ENCODE measurements around the gene ARHGDIG.
"Not testable (repeated sequence)": the region's sequence is repeated elsewhere in the genome, so short reads cannot be mapped to it uniquely, and the experiment has no call there.

ARHGDIG gene

GRCh38 chr16:330741-331140 is 50.4 kb downstream of the ARHGDIG start:
- H3K9me2 ChIP-seq (replicated peaks; ENCODE audit: insufficient read depth, low read length), result no peaks in the 10 kb centered on the region
- H2AFZ ChIP-seq (ENCODE audit: low read length), result no peak overlapping the region
- H4K20me1 ChIP-seq (ENCODE audit: insufficient read depth, low read length), result no peaks in the 10 kb centered on the region; the same call in 1 of the 2 replicates
- no peaks in the 10 kb centered on the region for H3K27me3 ChIP-seq (replicated peaks; ENCODE audit: insufficient read depth, low read length)
- no peak overlapping the region for H3K4me2 ChIP-seq (ENCODE audit: low read depth, low read length)
- H3K9ac ChIP-seq (ENCODE audit: low read length), result no peak overlapping the region
- H3K4me3 ChIP-seq (ENCODE audit: low read length), result no peak overlapping the region
- DNase-seq, result no peak
- H3F3A ChIP-seq (ENCODE audit: insufficient read depth, low read length), result no peaks in the 10 kb centered on the region
- H3K36me3 ChIP-seq (replicated peaks; ENCODE audit: insufficient read depth, low read length), result no peaks in the 10 kb centered on the region
- peaks cover 82% of the 10 kb centered on the region for H3K79me2 ChIP-seq (ENCODE audit: low read length)
- TF ChIP-seq, protein P1, sequence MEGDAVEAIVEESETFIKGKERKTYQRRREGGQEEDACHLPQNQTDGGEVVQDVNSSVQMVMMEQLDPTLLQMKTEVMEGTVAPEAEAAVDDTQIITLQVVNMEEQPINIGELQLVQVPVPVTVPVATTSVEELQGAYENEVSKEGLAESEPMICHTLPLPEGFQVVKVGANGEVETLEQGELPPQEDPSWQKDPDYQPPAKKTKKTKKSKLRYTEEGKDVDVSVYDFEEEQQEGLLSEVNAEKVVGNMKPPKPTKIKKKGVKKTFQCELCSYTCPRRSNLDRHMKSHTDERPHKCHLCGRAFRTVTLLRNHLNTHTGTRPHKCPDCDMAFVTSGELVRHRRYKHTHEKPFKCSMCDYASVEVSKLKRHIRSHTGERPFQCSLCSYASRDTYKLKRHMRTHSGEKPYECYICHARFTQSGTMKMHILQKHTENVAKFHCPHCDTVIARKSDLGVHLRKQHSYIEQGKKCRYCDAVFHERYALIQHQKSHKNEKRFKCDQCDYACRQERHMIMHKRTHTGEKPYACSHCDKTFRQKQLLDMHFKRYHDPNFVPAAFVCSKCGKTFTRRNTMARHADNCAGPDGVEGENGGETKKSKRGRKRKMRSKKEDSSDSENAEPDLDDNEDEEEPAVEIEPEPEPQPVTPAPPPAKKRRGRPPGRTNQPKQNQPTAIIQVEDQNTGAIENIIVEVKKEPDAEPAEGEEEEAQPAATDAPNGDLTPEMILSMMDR (IDR thresholded peaks at IDR 0.05; ENCODE audit: low read length), result no peak
- no peak for TF ChIP-seq EZH2 (optimal IDR thresholded peaks at IDR 0.05; ENCODE audit: low read depth, low read length)
- no peak for TF ChIP-seq EZH2phosphoT487 (IDR thresholded peaks at IDR 0.05; ENCODE audit: low read length)
- H3K27ac ChIP-seq (ENCODE audit: low read length), result no peak overlapping the region
- H3K4me1 ChIP-seq (ENCODE audit: low read length), result no peaks in the 10 kb centered on the region
- H3K9me3 ChIP-seq (replicated peaks; ENCODE audit: insufficient read depth, low read length), result no peaks in the 10 kb centered on the region

- not testable (repeated sequence) for H3K36me3 ChIP-seq (replicated peaks; ENCODE audit: insufficient read depth, low read length); H2AFZ ChIP-seq (ENCODE audit: low read length); H3K4me1 ChIP-seq (ENCODE audit: low read length); H3K4me2 ChIP-seq (ENCODE audit: low read depth, low read length); H3K9me2 ChIP-seq (replicated peaks; ENCODE audit: insufficient read depth, low read length); H4K20me1 ChIP-seq (ENCODE audit: insufficient read depth, low read length); DNase-seq; H3K27ac ChIP-seq (ENCODE audit: low read length); H3K4me3 ChIP-seq (ENCODE audit: low read length); H3K9me3 ChIP-seq (replicated peaks; ENCODE audit: insufficient read depth, low read length); H3K27me3 ChIP-seq (replicated peaks; ENCODE audit: insufficient read depth, low read length); H3F3A ChIP-seq (ENCODE audit: insufficient read depth, low read length); H3K9ac ChIP-seq (ENCODE audit: low read length)
- peaks cover 85% of the 10 kb centered on the region for H3K79me2 ChIP-seq (ENCODE audit: low read length)
These were observed 50.9 kb downstream of the ARHGDIG start for GRCh38 chr16:331181-331814.

Data from MM.1S (cell line).